ENCODE data around the gene LOXHD1.

Gene LOXHD1

DNA sequence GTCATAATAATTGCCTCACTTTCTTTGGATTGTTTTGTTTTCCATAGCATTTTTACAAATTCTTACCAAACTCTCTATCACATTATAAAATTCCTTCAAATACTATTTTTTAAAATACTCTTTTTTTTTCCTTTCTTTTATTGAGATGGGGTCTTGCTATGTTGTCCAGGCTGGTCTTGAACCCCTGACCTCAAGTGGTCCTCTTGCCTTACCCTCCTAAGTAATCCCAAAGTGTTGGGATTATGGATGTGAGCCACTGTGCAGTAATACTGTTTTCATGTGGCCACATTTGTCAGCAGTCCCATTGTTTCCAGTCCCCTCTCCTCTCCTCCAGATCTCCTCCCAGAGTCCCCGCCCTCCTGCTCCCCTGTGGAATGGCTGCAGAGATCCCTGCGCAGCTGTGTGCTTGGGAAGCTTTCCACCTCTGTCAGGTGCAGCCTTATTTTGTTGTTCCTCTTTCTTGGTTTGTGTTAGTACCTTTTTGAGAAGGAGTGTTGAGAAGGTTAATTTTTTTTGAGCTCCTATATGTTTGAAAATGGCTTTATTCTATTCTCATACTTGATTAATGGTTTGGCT lies 227.3 kb downstream of the LOXHD1 start:
- Mint-ChIP-seq H3K27me3 (peaks cover 8% of the 10 kb centered on the region), H3K4me1 (no peaks in the 10 kb centered on the region), H3K36me3 (no peaks in the 10 kb centered on the region), H3K9me3 (no peaks in the 10 kb centered on the region), H3K27ac (no peak overlapping the region), H3K4me3 (no peak overlapping the region)

DNA sequence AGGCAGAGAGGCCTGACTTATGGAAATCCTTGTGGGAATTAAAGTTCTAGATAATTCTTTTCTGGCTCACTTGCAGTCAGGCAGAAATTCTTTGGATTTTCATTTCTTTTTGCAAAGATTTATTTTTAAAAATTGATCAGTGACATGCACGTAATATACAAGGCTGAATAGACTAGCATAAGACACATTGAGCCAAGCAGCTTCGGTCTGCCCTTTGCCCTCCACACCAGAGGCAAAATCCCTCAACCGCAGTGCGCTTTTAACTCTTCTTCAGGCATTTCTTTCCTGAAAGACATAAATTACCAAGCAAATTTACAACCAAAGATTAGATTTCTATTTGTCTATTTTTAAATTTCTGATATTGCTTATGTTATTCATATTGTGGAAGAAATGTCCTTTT lies 227.9 kb downstream of the LOXHD1 start:
- H3K4me3 Mint-ChIP-seq = no peak overlapping the region
- H3K9me3 Mint-ChIP-seq = no peaks in the 10 kb centered on the region
- peaks cover 4% of the 10 kb centered on the region for H3K27me3 Mint-ChIP-seq
- H3K27ac Mint-ChIP-seq = no peak overlapping the region
- no peaks in the 10 kb centered on the region for H3K4me1 Mint-ChIP-seq
- no peaks in the 10 kb centered on the region for H3K36me3 Mint-ChIP-seq

- no peak overlapping the region for H3K27ac Mint-ChIP-seq
- H3K36me3 Mint-ChIP-seq = no peaks in the 10 kb centered on the region
- H3K4me1 Mint-ChIP-seq = no peaks in the 10 kb centered on the region
- no peaks in the 10 kb centered on the region for H3K9me3 Mint-ChIP-seq
- no peak overlapping the region for H3K4me3 Mint-ChIP-seq
- no peaks in the 10 kb centered on the region for H3K27me3 Mint-ChIP-seq
Measured at GRCh38 chr18:46428368-46428767, 228.7 kb downstream of the LOXHD1 start.

DNA sequence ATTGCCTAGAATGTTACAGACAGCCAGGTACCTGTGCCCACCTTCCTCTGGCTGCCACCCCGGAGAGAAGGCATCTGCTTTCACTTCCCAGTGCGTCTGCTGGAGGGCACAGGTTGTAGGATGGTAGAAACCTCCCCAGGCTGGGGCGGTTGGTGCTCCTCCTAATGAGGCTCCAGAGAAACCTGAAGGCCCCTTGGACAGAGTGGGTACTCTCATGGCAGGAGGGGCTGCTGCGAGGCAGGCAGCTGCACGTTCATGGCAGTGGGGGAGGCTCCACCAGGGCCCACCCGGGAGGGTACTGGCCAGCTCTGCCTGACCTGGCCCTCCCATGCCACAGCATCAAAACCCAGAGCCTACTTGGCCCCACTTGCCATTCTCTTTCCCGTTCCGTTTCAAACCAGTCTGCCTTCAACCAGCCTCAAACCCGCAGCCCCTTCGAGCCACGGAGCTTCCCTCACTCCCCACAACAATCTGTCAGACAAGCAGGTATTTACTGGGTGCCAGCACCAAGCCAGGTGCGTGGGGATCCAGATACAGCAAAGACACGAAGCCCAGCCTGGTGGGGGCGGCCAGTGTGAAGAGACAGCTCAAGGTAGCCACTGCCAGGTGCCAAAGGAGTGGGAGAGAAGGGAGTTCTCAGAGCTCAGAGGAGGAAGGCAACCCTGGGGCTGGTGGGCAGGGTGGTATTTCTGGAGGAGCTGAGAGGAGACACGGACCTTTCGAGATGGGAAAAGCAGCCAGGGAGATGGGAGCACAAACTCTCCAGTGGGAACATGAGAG lies 229.6 kb downstream of the LOXHD1 start:
- Mint-ChIP-seq H3K4me3 (no peak overlapping the region), H3K27ac (no peak overlapping the region), H3K9me3 (no peaks in the 10 kb centered on the region), H3K36me3 (no peaks in the 10 kb centered on the region), H3K27me3 (no peaks in the 10 kb centered on the region), H3K4me1 (no peaks in the 10 kb centered on the region)

Data from activated naive CD4-positive, alpha-beta T cell treated with anti-CD3 and anti-CD28 coated beads, Interleukin-2, amount 50 U/mL, for 24 hours (primary cell).